ENCODE measurements around the gene OLFML2B. TPM values are rescaled to one million over a fixed set of nuclear protein-coding genes. Genes with fewer than 3 reads are reported as not detected.

Gene OLFML2B
- total RNA-seq, 1 donor from 2014 or later, result not detected

DNA sequence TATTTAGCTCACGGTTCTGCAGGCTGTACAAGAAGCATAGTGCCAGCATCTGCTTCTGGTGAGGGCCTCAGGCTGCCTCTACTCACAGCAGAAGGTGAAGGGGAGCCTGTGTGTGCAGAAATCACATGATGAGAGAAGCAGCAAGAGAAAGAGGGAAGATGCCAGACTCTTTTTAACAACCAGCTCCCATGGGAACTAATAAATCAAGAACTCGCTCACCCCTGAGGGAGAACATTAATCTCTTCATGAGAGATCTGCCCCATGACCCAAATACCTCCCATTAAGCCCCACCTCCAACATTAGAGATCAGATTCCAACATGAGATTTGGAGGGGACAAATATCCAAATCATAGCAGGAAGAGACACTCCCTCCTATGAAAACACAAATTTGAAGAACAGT lies 74.1 kb downstream of the OLFML2B start:
- intact Hi-C loops (cut with micrococcal nuclease), result no loop called here

DNA sequence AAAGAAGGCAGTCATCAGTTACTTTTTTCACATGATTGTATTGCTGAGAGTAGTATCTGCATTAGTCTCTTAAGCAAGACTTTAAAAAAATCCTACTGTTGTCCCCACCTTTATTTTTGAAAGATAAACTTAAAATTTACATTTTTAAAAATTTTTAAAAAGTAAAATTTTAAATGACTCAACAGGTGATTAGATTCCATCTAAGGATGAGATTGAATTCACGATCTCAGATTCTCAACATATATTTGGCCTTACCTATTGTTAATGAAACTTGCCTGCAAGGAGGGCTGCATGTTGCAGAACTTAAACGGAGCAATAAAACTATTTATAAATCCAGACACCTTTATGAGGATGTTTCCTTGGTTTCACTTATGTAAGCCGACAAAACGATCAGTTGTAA lies 75.2 kb downstream of the OLFML2B start:
- intact Hi-C loops (cut with micrococcal nuclease), result no loop called here

DNA sequence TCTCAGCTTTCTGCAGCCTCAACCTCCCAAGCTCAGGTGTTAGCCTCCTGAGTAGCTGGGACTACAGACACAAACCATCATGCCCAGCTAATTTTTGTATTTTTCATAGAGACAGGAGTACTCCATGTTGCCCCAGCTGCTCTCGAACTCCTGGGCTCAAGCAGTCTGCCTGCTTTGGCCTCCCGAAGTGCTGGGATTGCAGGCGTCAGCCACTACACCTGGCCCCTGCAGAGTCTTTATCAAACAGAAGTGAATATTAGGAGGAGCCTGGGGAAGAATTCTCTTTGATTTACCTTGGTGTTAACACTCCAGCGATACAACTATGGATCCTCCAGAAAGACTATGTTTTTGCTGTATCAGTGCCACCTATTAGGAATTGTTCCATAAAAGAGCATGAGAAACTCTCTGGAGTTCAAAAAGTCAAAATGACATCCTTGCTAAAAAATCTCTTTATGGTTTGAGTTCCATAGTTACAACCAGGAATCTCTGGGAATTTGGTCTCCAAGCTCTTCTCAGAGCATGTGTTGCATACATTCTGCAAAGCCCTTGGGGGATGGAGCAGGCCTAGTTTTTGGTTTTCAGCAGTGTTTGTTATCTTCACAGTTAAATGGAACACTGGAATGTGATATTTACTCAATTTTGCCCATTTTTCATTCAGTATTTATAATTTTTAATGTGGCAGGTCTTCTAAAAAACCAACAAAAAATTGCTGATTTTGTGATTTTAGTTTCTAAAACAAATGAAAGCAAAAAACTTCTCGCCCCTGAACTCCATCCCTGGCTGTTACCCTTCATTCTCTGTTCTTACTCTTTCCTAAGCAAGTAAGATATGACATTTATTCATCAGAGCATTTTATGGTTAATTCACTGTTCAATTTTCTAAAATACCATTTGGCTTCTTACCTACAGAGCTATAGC lies 77.3 kb downstream of the OLFML2B start:
- intact Hi-C loops (cut with micrococcal nuclease), result no loop called here

DNA sequence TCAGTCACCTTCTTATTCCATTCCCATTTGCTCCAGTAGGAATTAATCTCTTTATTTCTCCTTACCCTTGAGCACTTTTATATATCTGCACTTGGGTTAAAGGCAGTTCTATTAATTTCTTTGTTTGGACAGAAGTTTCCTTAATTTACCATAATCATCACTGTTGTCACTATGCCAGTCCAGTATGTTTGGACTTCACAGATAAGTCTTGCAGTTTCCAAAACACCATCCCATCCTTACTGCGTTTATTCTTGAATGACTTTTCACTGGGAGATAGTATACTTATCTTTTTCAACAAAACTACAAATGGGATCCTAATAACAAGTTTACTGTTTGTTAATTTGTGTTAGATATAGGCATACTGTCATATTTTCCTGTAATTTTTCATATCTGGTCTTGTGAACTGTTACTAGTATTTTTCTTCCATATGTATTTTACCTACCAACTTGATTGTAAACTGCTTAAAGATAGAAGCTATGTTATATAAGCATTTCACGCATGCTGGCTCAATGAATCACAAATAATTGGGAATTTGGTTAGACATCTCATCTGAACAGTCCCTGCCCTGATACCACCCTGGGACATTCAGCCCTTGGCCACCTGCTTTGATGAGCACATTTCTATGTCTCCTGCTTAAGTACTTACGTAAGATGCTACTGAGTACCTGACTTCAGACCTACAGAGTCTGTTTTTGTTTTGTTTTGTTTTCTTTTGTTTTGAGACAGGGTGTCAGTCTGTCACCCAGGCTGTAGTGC lies 78.2 kb downstream of the OLFML2B start:
- intact Hi-C loops (cut with micrococcal nuclease), result no loop called here

DNA sequence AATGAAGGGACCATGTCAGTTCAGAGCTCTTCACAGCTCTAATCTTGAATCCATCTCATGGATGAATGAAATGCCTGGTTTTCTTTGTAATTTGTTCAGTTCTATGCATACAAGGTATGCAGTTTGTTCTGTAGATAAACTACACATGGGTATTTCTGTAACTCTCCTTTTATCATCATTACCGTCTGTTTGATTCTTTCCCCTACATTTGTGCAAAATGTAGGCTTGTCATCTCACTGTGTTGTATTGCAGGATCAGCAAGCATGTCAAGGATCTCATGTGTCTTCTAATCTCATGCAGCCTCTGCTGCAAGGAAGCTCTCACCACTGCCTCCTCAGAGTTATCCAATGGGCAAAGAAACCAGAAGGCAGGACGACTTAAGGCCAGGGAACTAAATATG lies 79.3 kb downstream of the OLFML2B start:
- intact Hi-C loops (cut with micrococcal nuclease), result no loop called here

DNA sequence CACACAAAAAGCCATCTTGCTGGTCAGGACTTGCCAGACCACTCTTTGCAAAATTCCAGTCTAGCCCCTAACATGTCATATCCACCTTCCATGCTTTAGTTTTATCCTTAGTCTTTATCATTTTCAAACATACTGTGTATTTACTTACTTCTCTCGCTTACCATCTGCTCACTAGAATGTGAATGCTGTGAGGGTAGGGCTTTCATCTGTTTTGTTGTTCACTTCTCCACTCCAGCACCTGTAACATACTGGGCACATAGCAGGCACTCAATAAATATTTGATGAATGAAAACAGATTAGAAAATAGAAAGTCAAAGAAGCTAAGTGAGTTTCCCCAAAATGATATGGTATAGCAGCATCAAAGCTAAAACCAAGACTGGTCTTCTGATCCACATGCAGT lies 79.9 kb downstream of the OLFML2B start:
- intact Hi-C loops (cut with micrococcal nuclease), result no loop called here

DNA sequence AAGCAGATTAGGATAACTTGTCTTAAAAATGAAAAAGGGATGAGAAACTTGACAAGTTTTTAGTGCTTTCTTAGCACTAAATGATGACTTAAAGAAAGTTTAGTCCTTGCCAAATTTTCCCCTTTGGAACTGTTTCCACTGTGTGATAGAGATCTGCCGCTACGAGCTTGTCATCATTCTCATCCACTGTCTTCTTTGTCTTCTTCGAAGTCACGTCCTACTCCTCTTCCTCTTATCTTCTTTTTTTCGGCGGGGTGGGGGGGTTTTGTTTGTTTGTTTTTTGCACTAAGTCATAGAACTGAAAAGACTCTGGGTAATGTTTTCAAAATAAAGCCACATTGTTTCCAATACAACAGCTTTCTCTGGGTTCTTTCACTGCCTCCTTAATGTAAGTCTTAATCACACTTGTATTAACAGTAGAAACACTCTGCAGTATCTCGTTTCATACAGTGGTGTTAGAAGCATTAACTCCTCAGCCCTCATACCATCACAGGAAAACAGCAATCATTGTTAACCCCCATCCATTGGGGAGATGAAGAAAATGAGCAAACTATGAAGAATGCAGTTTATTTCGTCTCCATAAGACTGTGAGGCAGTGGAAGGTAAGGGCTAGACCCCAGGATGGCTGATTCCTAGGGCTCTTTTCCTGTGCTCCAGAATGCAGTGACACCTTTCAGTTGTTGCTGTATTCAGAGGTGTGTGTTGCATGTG lies 81.8 kb downstream of the OLFML2B start:
- intact Hi-C loops (cut with micrococcal nuclease), result no loop called here

DNA sequence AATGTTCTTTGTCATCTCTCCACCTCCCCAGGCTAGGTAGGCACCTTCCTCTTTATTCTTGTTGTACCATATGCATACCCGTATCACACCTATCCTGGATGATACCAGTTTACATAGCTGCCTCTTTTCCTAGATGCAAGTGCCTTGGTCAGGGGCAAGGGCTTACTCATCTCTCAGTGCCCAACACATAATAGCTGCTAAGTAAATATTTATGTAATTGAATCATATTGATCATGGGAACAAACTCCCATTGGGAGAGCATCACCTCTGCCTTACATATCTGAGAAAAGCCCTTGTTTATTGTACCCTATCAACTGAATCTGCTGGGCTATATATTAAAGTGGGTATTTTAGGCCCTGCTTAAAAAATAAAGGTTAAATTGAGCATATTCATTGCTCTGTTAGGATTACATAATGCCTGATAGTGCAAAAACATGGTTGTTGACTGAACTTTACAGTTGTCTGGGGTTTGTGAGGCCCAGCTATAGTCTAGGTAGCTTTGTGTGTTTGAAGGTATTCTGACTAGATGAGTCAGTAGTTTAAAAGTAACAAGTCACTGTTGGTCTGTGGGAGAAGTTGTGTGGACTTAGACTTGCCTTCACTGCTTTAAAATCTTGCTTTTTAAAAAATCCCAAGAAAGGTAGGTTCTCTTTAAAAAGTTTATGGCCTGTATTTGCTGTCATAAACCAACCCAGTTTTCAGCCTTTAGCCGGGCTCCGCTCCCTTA lies 82.6 kb downstream of the OLFML2B start:
- intact Hi-C loops (cut with micrococcal nuclease), result no loop called here

DNA sequence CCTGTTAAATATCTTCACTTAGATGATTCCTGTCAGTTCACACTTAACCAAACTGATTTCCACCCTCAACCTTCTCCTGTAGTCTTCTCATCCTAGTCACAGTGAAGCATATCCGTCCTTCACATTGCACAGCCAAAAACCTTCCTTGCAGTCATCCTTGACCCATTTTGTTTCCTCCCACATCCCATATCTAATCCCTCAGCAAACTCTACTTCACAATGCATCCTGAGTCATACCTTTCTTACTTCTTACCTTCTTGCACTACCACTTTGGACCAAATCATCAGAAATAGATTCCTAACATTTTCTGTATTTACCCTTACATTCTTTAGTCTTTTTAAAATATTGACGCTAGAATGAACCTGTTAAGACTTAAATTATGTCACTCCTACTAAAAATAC lies 86.9 kb downstream of the OLFML2B start:
- intact Hi-C loops (cut with micrococcal nuclease), result no loop called here

DNA sequence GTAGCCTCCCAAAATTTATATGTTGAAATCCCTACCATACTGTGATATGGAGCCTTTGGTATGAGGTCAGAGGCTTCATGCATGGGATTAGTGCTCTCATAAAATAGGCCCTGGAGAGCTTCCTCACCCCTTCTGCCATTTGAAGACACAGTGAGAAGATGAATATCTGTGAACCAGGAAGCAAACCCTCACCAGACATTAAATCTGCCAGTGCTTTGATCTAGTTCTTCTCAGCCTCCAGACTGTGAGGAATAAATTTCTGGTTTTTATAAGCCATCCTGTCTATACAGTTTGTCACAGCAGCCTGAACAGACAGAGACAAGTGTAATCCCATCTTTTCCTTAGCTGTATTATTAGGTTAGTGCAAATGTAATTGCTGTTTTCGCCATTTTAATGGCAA lies 88.4 kb downstream of the OLFML2B start:
- intact Hi-C loops (cut with micrococcal nuclease), result loop anchor here (2.0 kb wide), 1 partner anchor 28 kb away; no protein-coding TSS in a partner anchor

DNA sequence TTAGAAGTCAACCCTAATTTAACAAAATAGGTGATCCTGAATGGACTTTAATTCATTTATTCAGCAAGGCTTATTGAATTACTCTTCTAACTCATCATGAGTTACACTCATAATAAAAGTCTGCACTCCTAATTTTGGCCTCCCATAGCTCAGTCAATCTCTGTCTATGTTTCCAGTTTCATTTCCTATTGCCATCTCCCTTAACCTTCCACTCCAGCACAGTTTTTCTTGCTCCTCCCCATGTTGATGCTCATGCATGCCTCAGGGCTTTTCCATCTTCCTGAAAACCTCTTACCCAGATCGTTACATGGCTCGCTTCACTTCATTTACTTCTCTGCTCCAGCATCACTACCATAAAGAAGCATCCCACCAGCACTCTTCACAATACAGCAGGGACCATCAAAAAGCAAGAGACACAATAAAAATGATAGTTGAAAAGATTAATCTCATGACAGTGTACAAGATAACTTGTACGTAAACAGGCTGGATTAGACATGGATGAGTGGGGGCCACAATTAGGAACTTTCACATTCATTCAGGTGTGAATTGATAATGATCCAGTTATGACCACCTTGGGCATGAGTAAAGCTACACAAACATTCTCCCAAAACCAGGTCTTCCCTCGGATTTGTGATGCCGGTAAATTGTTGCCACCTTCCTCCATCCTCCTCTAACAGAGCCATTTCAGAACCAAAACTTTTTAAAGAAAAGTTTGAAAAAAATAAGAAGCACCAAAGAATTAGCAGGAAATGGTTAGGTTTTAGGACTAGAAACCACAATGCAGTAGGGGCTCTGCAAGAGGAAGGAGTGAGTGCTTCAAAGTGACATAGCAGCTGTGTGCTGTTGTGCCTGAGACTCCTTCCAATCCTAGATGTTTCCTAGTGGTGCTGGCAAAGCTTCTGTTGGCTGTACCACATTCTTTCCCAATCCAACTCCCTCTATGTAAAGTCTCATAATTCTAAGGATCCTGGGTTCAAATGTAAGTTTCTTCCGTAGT lies 89.8 kb downstream of the OLFML2B start:
- intact Hi-C loops (cut with micrococcal nuclease), result loop anchor here (2.0 kb wide), 1 partner anchor 29 kb away; no protein-coding TSS in a partner anchor

Other genes with a start within 250 kb of the OLFML2B start
- not detected in 2 replicates for gene NOS1AP, start 45.8 kb upstream of the OLFML2B start, total RNA-seq